Endometrium (tissue), 2 donors: ENCODE data around the gene CREB5.

ENCODE experiments used
- FAIRE-seq: peaks from 2 replicates; lab custom pipeline; 2012; peaks lifted over from hg19 to GRCh38; lab: Jason Lieb, UNC
- donor health status: control.
- donor health status: control.

The CREB5 gene

DNA sequence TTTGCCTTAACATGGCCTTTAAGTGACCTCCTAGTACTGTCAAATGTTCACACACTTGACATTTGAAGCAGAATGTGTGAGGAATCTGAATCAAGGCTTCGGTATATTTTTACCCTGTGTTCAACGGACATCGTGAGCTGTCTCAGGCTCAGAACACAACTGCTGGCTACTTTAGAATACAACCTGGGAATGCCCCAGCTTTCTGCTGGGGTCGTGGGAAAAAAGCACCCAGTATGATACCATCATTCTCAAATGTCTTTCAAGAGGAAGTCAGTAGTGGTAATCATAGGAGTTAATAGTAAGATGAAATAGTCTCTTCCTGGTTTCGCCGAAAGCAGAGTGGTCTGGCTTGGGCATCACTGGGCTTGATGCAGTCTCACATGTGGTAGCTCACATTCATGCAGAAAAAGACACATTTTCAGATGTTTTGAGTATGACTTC lies 67.2 kb downstream of the CREB5 start:
- FAIRE-seq: no peak

DNA sequence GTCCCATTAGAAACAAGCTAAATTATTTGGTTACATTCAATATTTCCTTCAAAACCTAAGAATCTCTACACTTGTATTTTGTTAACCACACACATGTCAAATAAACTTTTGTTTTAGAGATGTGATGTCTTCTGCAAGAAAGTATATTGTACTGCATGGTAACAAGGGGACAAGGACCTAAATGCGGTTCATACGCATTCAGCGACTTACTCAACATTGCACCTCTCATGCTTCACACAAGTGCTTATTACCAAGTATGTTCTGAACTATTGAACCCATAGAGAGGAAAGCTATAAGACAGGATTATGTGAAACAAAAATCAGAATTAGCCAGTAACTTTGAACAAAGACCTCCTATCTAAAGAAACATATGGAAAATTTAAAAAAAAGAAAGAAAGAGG lies 68.3 kb downstream of the CREB5 start:
- FAIRE-seq: no peak

DNA sequence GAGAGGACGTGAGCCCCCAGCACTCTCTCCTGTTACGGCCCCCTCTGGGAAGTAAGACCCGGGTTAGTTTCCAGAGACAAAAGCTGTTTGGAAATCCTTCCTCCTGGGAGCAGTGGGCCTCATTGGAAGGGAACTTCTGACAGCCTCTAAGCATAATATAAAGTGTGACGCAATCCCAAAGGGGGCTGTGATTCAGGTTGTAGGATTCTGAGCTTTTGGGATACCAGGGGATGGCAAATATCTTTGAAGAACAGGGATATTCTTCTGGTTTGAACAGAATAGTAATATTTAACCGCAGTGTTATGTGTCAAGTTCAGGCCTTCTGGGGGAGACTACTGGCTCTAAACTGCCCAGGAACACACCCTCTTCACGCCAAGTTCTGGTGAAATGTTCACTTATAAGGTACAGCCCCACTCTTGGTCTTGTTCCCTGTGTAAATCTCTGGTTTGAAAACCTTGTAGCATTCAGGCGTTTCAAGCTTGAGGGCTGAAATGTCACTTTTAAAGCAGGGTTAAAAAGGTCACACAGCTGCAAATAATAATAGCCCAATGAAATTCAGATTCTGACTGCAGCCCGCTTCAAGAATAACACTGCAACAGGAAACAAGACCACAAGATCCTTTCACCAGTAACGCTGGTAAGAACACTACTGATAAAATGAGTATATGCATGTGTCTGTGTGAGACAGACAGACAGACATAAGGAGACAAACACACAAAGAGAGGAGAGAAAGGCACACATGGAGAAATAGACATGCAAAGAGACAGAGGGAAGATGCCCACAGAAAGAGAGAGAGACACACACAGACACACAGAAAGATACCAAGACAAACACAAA lies 69.0 kb downstream of the CREB5 start:
- FAIRE-seq: no peak

DNA sequence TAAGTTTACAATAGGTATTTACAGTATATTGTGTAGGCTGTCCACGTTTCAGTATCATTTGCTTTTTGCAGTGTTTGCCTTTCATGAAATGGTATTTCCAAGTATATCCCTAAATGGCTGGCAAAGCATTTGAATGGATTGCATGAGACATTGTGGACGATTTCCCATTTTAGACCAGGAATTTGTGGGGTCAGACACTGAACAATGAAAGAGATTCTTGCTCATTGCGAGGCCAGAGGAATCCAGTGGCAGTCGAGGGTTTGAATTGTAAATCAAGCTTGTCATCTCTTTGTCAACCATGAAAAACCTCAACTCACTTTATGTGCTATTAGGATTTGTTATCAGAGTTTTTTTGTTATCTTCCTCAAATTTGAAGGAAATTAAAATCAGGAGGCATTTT lies 70.8 kb downstream of the CREB5 start:
- FAIRE-seq: no peak

DNA sequence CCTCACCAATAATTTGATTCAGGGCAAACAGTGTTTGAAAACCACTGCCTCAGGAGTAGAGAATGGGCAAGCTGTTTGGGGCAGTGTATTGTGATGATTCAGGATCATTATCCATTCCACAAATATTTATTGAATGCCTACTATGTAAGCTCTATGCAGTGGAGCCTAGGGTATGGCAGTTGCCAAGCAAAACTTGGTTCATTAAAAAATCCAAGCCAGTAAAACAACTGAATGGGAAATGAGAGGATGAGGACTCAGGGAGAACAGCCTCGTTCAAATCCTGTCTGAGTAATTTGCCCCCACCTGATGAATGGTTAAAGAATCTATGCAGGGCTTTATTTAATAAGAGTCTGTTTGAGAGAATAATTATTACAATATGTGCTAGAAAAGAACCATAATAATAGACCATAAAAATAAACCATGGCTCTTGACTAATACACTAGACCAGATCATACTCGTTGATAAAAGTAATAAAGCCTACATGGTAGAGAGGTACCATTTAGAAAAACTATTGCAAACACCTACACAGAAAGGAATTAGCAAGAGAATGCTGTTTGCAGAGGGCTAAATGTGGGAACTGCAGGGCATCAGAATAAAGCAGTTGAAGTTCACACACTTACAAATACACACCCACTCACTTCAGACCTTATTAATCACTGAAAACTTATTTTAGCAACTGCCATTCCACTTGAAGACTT lies 71.7 kb downstream of the CREB5 start:
- no peak for FAIRE-seq

DNA sequence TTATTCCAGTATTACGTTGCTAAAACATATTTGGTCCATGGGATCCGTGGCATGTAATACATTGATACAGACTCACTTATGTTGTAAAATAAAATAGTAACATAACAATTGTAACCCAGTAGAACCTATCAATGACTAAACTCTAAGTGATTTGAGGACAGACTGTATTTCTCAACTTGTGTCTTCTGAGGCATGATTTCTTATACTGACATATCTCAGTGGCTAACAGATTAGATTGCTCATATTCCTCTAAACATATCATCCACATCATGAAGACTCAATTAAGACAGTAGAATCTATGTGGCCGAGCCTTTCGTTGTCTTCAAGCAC lies 72.3 kb downstream of the CREB5 start:
- FAIRE-seq: no peak

DNA sequence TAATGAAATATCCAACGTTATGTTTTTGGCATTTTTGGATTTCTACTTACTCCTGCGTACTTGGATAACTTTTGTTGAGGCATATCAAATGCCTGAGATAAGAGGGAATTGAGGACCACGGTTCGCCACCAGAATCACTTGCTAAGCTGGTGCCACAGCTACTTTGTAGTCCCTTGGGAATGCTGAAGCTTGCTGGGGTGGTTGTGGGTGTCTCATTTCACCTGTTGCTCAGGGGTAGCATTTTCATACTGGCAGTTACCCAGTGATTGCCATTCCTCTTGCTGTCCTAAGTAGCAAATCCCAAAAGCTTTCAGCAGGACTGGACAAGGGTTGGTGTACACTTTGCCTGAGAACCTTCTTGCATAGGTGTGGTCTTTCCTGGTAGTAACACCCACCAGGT lies 75.2 kb downstream of the CREB5 start:
- no peak for FAIRE-seq

DNA sequence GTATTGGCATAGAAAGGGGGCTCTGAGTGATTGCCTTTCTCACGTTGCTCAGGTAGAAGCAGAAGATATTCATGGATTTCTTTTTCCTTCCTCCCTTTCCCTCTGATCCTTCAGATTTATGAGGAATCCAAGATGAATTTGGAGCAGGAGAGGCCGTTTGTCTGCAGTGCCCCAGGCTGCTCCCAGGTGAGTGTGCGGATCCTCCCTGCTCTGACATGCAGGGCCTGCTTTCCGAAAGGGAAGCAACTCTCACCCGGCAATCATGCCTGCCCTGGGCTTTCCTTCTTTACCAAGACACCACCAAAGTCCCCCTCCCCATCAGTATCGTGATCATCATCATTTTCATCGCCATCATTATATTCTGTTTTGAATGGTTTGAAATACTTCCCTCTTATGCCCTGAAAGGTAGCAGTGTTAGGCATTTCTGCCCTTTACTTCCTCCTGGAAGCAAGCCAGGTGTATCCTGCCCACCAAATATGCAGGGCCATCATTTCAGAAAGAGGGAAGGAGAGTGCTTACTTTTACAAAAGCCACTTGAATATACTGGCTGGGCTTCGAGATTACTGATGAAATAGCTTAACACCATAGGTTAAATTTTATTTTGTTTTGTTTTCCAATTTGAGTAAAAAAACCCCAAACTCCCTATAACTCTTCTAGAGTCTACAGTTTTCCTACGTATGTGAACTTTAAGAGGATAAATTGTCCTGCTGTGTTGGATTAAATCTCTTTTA lies 75.9 kb downstream of the CREB5 start:
- FAIRE-seq: no peak

DNA sequence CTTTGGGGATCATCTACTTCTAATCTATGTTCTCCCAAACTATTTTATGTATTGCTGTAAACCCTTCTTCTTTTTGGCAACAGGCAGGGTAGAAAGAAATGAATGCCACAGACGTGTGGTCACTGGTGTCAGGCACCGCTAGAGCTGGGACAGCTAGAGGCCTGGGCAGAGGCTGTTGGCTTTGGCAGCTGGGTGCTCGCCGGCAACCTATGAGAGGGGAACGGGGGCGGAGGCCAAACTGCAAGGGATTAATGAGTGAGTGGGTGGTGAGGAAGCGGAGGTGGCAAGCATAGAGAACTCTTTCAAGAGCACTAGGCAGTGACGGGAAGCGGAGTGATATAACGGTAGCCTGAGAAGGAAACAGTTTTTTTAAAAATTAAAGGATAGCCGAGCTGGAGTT lies 78.5 kb downstream of the CREB5 start:
- FAIRE-seq: no peak

DNA sequence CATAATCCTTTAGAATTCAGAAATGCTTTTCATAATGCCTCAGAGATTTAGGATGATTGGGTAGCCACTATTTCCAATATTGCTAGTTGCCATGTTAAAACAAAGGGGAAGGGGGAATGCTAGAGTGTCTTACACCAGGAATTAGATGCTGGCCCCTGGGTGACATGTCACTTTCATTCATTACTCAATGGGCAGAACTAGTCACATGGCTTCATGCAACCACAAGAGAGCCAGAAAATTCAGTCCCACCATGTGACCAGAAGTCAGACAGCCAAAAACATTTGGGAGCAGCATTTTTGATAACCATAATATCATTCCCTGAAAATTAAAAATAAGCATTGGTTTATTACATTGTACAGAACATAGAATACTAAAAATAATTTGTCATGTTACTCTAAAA lies 81.2 kb downstream of the CREB5 start:
- no peak for FAIRE-seq

DNA sequence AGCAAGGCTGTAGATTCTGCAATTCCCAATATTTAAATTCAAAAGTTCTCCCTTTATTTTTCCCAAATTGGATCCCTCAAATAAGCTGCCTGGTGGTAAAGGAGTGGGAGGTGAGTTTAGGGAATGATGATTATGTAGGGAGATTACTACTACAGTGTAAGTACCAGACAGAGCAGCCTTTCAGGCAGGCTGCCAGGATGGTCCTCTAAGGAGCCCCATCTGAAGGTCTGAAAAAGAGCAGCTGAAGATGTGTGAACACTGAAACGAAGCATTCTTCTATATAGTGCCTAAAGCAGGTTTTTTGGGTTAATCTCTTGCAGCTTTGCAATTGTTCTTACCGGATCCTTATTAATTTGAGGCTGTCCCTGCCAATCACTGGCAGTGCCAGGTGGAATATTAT lies 84.7 kb downstream of the CREB5 start:
- FAIRE-seq: no peak

DNA sequence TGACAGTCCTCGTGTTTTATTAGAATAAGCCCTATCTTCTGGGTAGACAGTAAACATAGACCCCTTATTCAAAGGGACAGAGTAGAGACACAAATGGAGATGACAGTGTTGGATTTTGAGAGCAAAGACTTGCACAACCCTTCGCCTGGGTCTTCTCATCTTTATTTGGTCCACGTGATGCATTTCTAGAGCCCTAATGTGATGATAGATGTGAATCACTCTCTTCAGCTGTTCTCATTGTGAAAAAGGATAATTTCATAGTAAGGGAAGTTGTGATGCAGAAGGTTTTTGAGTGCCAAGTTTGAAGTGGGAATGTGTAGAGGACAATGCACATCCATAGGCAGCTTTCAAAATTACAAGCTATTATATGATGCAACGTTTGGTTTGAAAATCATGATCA lies 86.3 kb downstream of the CREB5 start:
- no peak for FAIRE-seq

DNA sequence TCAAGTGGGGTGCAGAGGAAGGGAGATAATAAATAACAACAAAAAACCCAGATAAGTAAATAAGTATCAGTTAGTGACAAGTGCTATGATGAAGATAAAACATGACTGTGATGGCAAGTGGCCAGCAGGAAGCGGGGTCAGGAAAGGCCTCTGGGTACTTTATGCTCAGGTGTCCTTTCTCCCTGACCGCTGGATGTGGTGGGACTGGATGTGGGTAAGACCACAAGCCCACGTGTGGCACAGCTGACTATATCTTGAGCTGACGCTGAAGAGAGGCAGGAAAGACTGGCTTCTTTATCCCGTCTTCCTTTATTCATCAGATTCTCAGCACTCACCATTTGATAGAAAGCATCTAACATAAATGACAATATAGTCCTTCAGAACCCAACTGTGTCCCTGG lies 87.8 kb downstream of the CREB5 start:
- no peak for FAIRE-seq

DNA sequence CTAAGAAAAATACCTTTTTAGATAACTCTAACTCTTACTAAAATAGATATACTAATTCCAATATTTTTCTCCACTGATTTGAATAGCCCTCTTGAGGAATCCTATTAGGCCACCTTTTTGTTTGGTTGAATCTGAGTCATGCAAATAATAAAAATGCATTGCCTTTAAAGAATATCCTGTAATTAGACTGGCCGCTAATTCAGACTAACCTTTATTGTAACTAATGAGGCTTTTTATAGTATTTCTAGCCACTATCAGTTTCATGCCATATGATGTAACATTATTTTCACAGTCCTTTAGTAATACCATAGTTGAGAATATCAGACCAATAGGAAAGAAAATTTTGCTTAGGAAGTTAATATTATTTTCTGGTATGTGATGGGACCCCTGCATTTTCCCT lies 90.1 kb downstream of the CREB5 start:
- FAIRE-seq: no peak

DNA sequence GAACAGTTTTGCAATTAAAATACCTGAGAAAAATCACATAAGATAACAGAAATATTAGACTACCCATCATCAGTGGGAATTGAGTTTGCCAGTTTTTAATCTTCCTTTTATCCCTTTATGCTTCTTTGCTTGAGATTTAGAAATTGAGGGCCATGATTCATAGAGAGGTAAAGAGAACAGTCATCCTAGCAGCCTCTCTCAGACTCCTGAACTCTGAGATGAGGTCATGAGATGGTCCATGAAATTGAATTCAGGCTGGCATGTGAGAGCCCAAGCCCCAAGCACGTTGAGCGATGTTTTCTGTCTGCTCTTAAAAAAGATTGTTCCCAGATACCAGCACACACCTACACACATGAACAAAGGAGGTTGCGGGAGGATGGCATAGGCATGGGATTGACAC lies 91.1 kb downstream of the CREB5 start:
- FAIRE-seq: no peak

DNA sequence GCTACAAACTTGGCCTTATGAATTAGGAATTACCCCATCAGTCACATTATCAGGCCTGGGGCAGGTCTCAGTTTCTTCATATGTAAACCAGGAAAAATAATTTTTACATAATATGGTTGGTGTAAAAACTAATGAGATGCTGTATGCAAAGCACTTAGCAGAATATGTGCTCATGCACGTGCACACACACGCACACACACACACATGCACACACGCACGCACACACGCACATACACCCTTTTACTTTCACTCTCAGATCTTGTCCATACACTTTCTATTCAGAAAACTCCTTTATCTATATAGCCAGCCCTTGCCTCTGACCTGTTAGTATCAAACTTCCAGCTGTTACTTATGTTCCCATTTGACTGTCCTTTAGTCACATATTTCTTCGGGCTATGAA lies 92.7 kb downstream of the CREB5 start:
- FAIRE-seq: no peak

DNA sequence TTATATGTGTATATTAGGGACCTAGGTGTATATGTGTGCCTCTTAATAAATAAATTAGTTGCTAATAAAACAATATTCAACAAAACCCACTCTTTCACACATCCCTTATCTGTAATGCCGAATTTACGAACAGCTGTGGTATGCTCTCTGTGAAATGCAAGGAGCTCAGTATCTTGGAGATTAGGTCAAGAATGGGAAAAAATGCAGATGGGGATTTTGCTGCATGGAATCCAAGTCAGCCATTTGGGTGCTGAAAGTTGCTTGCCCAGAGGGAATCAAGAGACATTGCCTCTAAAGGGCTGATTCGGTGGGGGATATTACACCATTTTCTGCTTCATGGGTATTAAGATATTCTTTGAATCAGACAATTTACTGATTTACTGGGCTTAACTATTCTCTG lies 93.5 kb downstream of the CREB5 start:
- FAIRE-seq: no peak

DNA sequence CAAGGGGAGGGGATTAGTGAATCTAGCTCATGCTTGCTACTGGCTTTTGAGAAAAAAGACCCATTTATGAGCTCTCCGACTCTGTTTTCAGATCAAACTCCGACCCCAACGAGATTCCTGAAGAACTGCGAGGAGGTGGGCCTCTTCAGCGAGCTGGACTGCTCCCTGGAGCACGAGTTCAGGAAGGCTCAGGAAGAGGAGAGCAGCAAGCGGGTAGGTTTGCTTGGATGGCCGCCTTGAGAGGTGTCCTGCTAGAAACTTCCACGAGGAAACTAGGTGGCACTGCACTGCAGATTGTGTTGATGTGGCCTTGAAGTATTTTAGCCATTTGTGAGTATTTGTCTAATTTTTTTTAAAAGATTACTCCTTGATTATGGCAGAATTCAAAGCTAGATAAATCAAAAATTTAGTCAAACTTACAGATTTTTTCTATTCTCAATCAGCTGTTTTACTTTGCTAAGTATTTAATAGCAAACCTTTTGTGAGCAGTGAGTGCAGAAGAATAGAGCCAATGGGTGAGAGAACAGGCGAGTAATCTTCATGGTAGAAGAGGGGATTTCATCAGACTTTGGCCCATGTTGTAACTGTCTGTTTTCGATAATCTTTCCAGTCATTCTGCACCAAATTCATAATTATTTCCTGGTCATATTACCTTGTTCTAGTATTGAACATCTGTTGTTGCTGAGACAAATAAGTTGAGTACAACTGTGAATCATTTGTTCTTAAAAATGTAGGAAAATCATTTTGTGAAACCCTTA lies 95.4 kb downstream of the CREB5 start:
- FAIRE-seq: no peak

DNA sequence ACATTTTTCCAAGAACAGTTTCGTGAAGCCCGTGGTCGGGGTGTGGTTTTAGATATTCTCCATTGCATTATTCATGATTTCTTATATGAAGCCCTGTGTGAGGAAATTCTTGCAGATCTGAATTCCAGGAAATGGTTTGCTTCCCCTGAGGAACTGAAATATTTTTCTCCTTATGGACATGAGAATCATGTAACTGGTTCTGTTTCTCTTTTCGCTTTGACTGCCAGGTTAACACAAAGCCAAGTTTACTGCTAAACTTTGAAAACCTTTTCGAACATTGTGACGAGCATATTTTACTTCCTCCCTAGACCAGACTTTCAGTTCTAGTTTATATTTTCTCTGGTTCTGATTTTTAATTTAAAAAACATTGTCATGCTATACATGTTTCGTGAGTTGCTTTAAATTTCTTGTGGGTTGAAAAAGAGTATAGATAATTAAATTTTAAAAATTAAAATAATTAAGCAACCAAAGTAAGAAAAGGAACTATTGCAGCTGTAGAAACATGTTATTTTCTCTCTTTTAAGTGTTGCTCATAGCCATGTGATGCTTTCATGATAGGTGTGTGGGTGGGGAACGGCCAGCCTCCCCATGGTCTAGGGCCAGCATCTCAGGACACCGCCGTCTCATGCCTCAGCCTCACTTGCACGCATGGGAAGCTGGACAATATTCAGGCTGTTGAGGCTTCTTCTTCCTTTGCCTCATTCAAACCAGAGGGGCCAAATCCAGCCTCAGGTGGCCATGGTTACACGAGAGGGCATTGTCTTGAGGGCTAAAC lies 97.1 kb downstream of the CREB5 start:
- FAIRE-seq: no peak

DNA sequence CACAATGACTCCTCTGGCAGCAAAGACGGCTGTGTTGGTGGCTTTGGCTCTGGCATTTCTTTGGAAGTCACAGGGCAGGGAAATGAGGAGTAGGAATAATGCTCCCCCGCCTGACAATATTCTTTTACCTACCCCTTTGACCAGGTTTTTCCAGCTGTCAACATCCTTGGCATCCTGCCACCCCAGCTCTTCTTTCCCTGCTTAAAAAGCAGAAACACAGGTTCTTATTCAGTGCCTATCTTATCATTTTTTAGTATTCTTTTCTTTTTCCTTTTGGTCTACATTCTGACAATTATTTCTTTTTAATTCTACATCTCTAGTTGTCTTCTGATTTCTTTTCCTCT lies 97.7 kb downstream of the CREB5 start:
- no peak for FAIRE-seq

DNA sequence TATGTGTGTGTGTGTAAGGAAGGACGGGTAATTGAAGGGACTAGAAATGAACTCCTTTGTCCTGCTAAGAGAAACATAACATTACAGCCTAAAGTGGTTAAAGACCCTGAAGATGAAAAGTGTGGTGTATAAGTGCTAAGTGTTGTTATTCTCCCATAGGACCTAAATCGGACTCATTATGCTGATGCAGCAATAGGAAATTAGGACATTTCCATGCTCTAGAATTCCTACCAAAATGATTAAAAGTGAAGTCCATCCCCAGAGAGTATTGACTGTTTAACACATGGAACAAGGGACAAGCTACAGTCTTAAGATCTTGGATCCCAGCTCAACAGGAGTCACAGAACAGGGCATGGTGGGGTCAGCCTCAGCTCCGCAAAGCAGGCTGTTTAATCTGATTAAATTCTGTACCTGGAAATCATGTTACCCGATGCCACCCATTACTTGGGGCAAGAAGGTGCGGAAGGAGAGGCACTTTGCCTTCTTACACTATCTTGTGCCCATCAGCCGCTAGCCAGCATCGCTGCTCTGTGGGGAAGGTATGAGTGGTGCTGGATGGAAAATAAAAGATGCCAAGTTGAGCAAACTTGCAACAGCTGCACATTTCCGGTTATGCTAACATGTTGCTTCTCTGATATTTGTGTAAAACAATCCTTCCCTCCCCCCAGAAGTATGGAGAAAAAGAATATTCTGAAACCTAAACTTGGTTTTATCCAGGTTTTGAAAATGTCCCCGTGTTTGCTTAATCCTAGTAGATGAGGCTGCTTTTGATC lies 100.5 kb downstream of the CREB5 start:
- FAIRE-seq: no peak
